Activated T-cell treated with anti-CD3 and anti-CD28 coated beads, Interleukin-2, amount 50 U/mL, for 24 hours (primary cell): ENCODE data around the gene CCDC188.

Source experiments
- DNase-seq: peaks from one replicate; pipeline ENCODE4 v3.0.0-alpha.2; 2020
- H3K27ac Mint-ChIP-seq: 2 replicates; pipeline ENCODE4 v1.8.0; 2020; ENCODE audit warnings: mild to moderate bottlenecking, mixed read lengths
- H3K27me3 Mint-ChIP-seq: 2 replicates; pipeline ENCODE4 v1.8.0; 2020; ENCODE audit warnings: mixed read lengths
- H3K36me3 Mint-ChIP-seq: 2 replicates; pipeline ENCODE4 v1.8.0; 2020; ENCODE audit warnings: low read depth, mixed read lengths
- H3K4me1 Mint-ChIP-seq: 2 replicates; pipeline ENCODE4 v1.8.0; 2020; ENCODE audit warnings: low read depth, mixed read lengths
- H3K4me3 Mint-ChIP-seq: 2 replicates; pipeline ENCODE4 v1.8.0; 2020; ENCODE audit warnings: mild to moderate bottlenecking, moderate library complexity, mixed read lengths
- H3K9me3 Mint-ChIP-seq: 2 replicates; pipeline ENCODE4 v1.8.0; 2020; ENCODE audit warnings: mixed read lengths

Gene CCDC188

DNA sequence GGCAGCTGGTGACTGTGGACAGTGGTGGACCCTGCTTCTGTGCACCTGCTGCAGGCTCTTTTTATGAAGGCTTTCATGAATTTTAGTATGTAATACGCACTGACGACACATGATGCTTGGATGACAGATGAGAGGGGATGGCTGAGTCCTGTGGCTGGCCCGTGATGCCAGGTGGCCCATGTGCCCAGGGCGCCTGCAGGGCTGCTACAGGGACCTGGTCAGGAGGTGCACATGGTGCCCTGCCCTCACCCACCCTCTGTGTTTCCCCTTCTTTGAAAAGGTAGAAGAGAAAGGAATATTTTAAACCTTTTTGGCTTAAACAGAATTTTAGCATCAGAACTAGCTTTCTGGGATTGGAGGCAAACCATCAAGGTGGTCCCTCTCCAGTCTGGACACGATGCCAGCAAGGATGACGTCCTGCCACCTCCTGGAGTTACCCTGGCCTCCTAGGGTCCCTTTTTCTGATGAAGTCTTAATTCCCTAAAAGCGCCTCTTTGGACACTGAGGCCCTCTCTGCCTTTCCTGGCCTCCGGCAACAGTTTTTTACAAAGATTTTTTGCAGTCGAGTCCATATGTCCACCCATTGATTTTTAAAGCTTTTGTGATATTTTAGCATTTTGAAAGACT lies 40.4 kb downstream of the CCDC188 start:
- no peak overlapping the region for H3K4me3 Mint-ChIP-seq
- H3K27me3 Mint-ChIP-seq: no peaks in the 10 kb centered on the region
- H3K36me3 Mint-ChIP-seq: peaks cover 97% of the 10 kb centered on the region
- peak overlapping the region; percentile 96 for H3K27ac Mint-ChIP-seq
- no peaks in the 10 kb centered on the region for H3K9me3 Mint-ChIP-seq
- peaks cover 39% of the 10 kb centered on the region for H3K4me1 Mint-ChIP-seq
- no peak for DNase-seq

- no peak overlapping the region for H3K4me3 Mint-ChIP-seq
- DNase-seq: no peak
- H3K27ac Mint-ChIP-seq: peak overlapping the region; percentile 96
- peaks cover 33% of the 10 kb centered on the region for H3K4me1 Mint-ChIP-seq
- H3K27me3 Mint-ChIP-seq: no peaks in the 10 kb centered on the region
- peaks cover 96% of the 10 kb centered on the region for H3K36me3 Mint-ChIP-seq
- no peaks in the 10 kb centered on the region for H3K9me3 Mint-ChIP-seq
Observed at GRCh38 chr22:20109411-20110358, 41.2 kb downstream of the CCDC188 start.

- peaks cover 93% of the 10 kb centered on the region for H3K36me3 Mint-ChIP-seq
- no peak for DNase-seq
Observed at GRCh38 chr22:20108757-20109230, 42.1 kb downstream of the CCDC188 start.

GRCh38 chr22:20107951-20108756 lies 42.7 kb downstream of the CCDC188 start:
- Mint-ChIP-seq H3K27ac (peak overlapping the region; percentile 81), H3K27me3 (no peaks in the 10 kb centered on the region), H3K4me3 (no peak overlapping the region), H3K9me3 (no peaks in the 10 kb centered on the region), H3K4me1 (peaks cover 26% of the 10 kb centered on the region), H3K36me3 (peaks cover 93% of the 10 kb centered on the region)
- DNase-seq: no peak

More at GRCh38 chr22:20108757-20109230, 42.1 kb downstream of the CCDC188 start:
- Mint-ChIP-seq H3K27ac (peak overlapping the region; percentile 81), H3K27me3 (no peaks in the 10 kb centered on the region), H3K4me1 (peaks cover 24% of the 10 kb centered on the region), H3K9me3 (no peaks in the 10 kb centered on the region), H3K4me3 (no peak overlapping the region)

- H3K36me3 Mint-ChIP-seq: peaks cover 93% of the 10 kb centered on the region
- DNase-seq: no peak
- no peaks in the 10 kb centered on the region for H3K9me3 Mint-ChIP-seq
- no peaks in the 10 kb centered on the region for H3K27me3 Mint-ChIP-seq
- peak overlapping the region; percentile 12 for H3K27ac Mint-ChIP-seq
- peaks cover 21% of the 10 kb centered on the region for H3K4me1 Mint-ChIP-seq
- H3K4me3 Mint-ChIP-seq: no peak overlapping the region
Observed at GRCh38 chr22:20107471-20107901, 43.4 kb downstream of the CCDC188 start.

GRCh38 chr22:20106849-20107237 lies 44.0 kb downstream of the CCDC188 start:
- Mint-ChIP-seq H3K27ac (peak overlapping the region; percentile 76), H3K36me3 (peaks cover 93% of the 10 kb centered on the region), H3K9me3 (no peaks in the 10 kb centered on the region), H3K4me3 (no peak overlapping the region), H3K27me3 (no peaks in the 10 kb centered on the region), H3K4me1 (peaks cover 20% of the 10 kb centered on the region)
- DNase-seq: no peak

DNA sequence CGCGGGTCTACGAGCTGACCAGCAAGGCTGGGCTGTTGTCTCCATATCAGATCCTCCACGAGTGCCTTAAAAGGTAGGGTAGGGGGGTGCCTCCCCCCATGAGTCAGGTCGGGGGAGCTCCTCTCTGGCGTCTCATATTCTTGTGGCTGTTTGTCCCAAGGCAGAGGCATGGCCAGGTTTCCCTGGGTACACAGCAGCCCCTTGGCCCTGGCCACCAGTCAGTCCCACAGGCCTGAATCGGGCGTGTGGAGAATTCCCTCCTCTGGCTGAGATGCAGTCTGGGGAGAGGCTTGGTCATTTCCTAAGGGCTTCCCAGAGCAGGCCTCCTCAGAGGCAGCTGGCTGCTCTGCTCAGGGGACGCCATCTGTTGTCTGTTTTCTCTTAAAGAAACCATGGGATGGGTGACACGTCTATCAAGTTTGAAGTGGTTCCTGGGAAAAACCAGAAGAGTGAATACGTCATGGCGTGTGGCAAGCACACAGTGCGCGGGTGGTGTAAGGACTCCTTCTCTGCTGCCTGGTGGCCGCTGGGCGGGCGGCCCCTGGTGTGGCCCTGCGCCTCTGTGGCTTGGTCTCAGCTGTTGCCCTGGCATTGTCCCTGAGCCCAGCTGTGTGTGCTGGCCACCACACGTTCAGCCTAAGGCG lies 44.5 kb downstream of the CCDC188 start:
- Mint-ChIP-seq H3K27ac (peak overlapping the region; percentile 76), H3K4me1 (peaks cover 21% of the 10 kb centered on the region), H3K9me3 (no peaks in the 10 kb centered on the region), H3K4me3 (no peak overlapping the region), H3K27me3 (no peaks in the 10 kb centered on the region), H3K36me3 (peaks cover 93% of the 10 kb centered on the region)
- no peak for DNase-seq

GRCh38 chr22:20105456-20106204 lies 45.2 kb downstream of the CCDC188 start:
- DNase-seq: no peak
- Mint-ChIP-seq H3K9me3 (no peaks in the 10 kb centered on the region), H3K27ac (peak overlapping the region; percentile 76), H3K36me3 (peaks cover 93% of the 10 kb centered on the region), H3K27me3 (no peaks in the 10 kb centered on the region), H3K4me3 (no peak overlapping the region), H3K4me1 (peaks cover 22% of the 10 kb centered on the region)

GRCh38 chr22:20102203-20102780 lies 48.6 kb downstream of the CCDC188 start:
- H3K4me3 Mint-ChIP-seq: no peak overlapping the region

GRCh38 chr22:20101638-20102037 lies 49.2 kb downstream of the CCDC188 start:
- no peaks in the 10 kb centered on the region for H3K27me3 Mint-ChIP-seq
- peaks cover 55% of the 10 kb centered on the region for H3K4me1 Mint-ChIP-seq
- peak overlapping the region; percentile 94 for H3K27ac Mint-ChIP-seq
- H3K4me3 Mint-ChIP-seq: no peak overlapping the region
- peaks cover 3% of the 10 kb centered on the region for H3K9me3 Mint-ChIP-seq
- peaks cover 94% of the 10 kb centered on the region for H3K36me3 Mint-ChIP-seq
- no peak for DNase-seq

More at GRCh38 chr22:20102203-20102780, 48.6 kb downstream of the CCDC188 start:
- peaks cover 51% of the 10 kb centered on the region for H3K4me1 Mint-ChIP-seq
- H3K9me3 Mint-ChIP-seq: no peaks in the 10 kb centered on the region
- H3K27ac Mint-ChIP-seq: peak overlapping the region; percentile 38
- no peak for DNase-seq
- H3K36me3 Mint-ChIP-seq: peaks cover 94% of the 10 kb centered on the region
- no peaks in the 10 kb centered on the region for H3K27me3 Mint-ChIP-seq

DNA sequence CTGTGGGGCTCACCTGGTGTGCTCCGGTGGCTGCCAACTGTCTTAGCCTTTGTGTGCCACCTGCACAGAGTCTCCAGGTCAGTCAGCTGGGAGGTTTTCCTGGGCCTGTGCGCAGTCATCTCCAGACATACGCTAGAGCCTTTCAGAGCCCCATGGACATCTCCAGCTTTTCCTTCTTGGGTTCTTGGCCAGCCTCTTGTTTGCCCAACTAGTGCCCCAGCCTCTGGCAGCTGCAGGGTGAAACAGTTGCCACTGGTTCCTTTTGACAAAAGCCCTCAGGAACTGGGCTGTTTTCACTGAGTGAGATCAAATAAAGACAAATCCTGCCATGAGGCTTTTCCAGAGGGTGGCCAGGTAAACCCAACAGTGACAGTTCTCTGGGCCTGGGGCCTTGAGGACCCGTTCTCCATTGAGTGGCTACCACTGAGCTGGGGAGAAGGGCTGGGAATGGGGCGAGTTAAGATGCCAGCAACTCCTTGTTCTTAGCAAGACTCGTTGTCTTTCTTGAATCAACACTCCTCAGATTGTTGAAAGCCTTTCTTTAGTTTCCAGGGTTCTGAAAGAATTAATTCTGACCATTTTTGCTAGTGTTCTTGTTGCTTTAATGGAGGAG lies 51.6 kb downstream of the CCDC188 start:
- H3K36me3 Mint-ChIP-seq: peaks cover 96% of the 10 kb centered on the region
- H3K4me1 Mint-ChIP-seq: peaks cover 77% of the 10 kb centered on the region
- no peaks in the 10 kb centered on the region for H3K27me3 Mint-ChIP-seq
- no peak overlapping the region for H3K4me3 Mint-ChIP-seq
- peak overlapping the region; percentile 94 for H3K27ac Mint-ChIP-seq
- peaks cover 3% of the 10 kb centered on the region for H3K9me3 Mint-ChIP-seq
- DNase-seq: no peak
